HG03045 (cell line): ENCODE measurements around the gene EXOC2.
"Not testable (repeated sequence)": the region's sequence is repeated elsewhere in the genome, so short reads cannot be mapped to it uniquely, and the experiment has no call there.

Source experiments
- ATAC-seq: cut with Tn5 transposase; IDR thresholded peaks from one replicate; pipeline ENCODE4 v1.9.1; 2021; ENCODE audit warnings: mild to moderate bottlenecking, moderate library complexity; ENCODE audit not compliant: unreplicated experiment

The EXOC2 gene

DNA sequence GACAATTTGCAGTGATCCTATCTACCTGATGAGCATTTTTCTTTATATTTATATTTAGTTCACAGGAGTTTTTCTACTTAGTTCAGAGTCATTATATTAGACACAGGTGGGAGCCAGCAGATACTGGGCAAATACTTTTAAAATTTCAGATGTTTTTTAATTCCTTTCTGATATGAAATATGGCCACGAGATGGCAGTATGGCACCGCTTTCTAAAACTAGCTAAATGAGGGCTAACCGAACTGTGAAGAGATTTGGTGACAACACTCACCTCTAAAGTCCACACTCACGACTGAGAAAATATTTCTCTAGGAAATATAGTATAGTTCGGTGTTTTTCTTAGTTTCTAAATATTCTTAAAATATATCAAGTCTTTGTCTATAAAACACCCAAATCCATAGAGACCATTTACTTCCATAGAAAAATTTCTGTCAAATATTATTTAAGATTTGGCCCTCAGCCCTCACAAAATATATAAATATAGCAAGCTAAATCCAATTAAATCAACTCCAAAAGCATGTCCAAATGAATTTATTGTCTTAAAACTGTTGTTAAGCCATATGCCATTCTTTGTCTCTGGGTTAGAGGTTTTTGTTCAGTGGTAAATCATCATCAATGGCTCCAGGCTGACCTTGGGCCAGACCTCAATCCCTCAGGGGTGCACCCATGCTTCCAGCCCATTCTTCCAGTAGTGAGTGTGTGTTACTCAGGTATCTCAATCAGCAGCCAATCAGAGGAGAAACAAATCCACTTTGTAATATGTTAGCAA lies 99.6 kb downstream of the EXOC2 start:
- no peak for ATAC-seq

DNA sequence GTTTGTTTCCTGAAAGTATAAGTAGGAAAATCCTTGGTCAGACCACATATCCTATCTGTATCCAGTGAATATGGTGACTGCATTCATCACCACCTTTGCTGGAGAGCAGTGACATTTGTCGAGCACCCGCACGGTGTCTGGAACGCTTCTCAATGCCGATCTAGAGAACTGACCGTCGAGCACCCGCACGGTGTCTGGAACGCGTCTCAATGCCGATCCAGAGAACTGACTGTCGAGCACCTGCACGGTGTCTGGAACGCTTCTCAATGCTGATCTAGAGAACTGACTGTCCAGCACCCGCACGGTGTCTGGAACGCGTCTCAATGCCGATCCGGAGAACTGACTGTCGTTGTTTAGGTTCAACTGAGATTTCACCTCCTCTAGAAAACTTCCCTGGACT lies 103.8 kb downstream of the EXOC2 start:
- ATAC-seq = no peak

DNA sequence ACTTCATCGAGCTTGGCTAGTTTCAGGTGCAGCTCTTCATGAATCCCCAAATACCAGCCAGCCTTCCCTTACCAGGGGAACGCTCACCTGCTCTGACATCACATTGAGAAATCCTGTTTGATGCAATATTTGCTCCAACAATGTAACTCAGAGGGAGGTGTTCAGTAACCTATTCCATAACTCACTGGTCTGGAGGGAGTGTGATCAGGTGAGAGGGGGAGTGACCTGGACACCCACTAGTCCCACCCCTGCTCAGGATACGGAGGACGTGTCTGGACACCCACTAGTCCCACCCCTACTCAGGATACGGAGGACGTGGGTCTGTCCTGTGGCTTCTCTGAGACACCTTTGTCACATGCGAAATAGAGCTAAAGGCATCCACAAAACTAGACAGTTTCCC lies 106.4 kb downstream of the EXOC2 start:
- ATAC-seq = no peak

DNA sequence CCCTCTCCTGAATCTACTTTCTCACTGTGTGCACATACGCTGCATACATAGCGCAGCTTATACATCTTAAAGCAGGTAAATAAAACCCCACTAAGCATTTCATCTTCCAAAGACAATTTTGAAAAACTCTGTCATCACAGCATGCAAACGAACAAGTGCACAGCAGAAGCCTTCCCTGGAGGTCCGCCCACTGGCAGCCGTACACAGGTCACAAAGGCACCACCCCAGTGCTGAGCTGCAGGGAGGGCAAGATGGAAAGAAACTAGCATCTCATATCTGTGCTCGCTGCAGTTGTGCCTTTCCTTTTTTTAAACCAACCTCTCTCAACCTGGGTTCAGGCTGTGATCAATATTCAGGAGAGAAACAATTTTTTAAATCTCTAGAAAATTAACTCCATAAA lies 109.3 kb downstream of the EXOC2 start:
- ATAC-seq = no peak

DNA sequence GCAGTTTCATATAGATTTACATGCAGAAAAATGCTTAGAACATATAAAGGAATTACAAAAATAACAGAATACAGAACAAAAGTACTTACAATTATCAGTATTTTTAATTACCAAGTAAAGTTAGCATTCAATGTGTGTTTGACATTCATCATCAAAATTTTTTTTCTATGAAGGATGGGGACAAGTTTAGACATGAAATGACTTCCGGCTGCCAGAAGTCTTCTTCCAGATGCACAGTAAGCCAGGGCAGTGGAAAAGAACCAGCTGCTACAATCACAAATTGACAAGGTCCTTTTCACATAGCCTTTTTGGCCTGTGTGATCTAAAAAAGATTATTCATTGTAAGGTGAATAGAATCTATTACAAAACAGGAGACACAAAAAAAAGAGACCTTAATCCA lies 109.8 kb downstream of the EXOC2 start:
- ATAC-seq = no peak

DNA sequence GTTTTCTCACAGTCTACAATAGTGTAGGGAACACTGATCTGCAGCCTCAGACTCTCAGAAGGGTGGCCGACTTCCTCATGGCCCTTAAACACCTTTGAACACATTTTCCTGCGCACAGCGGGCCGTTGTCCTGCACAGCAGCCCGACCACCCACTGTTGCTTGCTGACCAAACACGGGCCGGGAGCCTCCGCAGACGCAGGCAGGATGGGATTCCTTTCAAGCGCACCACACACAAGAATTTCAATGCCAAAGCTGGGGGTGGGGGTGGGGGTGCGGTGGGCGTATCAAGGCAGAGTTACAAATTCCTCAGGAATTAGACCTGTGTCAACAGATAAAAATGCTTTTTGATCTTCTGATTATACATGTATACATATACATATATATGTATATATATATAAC lies 110.6 kb downstream of the EXOC2 start:
- no peak for ATAC-seq

DNA sequence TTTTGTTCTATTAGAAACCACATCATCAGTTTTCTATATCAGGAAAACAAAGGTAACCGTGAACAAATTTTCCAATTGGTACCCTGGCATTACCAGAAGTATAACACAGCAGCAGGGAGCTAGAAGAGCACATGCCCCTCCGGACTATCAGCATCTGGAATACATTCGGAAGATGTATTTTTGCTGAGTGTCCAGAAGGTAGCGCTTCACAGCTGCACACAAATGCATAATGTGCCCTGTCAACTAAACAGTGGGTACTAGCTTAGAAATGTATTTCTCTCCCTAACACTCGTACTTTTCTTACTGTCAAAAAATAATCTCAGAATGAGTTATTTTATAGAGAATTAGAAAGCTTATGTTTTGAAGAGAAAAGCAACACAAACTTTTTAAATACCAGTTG lies 113.6 kb downstream of the EXOC2 start:
- ATAC-seq = no peak

DNA sequence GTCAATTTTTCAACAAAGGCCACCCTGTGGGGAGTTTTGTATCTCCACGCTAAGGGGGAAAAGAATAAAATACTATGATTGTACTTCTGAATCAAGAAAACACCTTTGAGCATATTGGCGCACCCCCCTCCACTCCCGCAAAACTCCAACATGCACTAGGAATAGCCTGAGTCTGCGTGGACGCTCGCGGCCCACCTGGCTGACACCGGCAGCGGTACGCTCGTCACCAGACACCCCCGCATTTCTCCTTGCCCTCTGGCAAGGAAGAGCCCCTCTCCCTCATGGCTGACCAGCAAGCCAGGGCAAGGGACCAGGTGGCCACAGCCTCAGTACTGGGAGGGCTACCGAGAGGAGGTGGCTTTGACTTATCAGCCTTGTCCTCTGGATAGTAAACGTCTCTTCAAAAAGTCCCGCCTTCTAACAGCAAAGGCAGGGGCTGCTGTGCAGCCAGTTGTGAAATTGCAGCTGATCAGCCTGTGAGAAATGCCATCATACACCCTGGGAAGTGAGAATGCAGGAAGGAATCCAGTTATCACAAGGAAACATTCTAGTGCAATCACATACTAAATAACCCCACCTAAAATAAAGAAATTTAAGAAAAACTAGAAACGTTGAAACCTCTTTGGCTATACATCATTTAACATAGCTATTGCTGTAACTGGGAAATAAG lies 120.2 kb downstream of the EXOC2 start:
- no peak for ATAC-seq

DNA sequence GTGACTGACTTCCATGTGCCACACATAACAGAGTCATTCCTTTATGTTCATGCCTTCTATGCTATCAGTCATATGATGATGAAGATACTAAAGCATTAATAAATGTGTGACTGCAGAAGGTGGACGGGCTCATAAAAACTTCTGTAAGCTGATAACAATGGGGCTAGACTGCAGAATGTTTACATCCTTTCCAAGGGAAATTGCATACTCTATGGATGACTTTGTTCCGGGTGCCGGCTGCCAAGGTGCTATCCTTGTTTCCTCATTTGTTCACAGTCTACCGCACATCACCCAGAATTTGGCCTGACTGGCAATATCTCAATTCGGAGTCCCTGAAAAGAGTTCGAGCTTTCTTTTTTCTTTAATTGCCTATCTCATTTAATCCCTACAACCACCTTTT lies 121.0 kb downstream of the EXOC2 start:
- no peak for ATAC-seq

DNA sequence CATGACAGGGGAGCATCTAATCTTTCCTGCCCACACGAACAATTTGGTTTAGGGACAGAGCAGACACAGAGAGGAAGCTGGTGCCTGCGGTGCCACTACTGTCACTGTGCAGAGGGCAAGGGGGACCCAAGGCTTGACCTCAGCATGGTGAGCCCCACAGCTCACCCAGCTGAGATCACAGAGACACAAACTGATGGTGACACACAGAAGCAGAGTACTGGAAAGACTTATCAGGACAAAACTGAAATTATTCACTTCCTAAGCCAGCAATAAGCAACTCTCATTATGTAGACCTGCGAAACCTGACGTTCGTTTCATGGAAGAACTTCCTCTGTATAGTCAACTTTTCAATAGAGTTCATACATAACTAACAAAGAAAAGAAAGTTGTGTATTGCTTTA lies 122.1 kb downstream of the EXOC2 start:
- no peak for ATAC-seq

DNA sequence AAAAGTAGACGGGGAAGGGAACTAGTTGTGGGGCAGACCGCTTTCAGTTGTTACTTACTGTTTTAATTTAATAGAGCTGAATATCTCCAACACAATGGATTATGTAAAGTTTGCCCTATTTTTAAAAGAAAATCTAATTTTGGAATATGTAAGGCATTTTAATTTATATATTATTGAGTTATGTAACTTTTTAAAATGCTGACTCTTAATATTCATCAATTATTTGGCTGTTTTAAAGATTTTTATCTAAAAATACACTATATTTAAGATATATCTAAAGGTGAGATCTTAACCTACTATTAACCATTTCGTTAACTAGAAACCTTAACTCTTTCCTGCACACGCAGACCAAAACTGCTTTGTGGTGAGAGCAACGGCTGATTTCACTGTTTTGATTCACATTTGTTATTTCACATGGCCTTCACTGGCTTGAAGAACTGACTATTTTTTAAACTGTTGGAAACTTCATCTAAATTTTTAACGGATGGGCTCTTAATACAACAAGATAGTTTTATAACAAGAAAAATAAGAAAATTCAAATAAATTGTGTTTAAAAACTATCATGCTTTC lies 123.9 kb downstream of the EXOC2 start:
- no peak for ATAC-seq

DNA sequence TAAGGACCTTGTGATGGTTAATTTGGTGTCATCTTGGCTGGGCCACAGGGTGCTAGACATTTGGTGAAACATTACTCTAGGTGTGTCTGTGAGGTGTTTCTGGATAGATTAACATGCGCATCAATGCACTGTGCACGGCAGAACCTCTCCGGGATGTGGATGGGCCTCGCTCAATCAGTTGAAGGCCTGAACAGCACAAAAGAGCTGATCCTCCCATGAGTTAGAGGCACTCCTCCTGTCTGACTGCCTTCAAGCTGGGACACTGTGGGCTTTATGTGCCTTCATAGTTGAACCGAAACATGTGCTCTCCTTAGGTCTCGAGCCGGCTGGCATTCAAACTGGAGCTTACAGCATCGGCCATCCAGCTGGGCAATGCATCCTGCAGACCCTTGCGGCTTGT lies 124.9 kb downstream of the EXOC2 start:
- ATAC-seq = no peak

DNA sequence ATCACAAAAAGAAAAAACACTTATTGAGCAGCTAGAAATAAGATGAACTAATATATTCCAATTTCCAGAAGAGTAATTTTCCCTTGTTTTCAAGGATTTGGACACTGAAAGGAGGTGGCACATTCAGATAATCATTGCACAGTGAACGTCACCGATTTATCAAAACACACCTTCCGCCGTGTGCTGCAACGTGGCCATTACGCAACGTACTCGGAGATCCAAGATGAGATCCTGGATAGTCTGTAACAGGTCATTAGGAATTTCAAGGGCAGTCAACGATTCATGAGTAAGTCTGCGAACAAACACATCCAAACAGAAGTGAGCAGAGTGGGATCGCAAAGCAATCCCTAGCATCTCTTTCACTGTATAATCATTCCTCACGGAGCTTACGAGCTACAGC lies 129.1 kb downstream of the EXOC2 start:
- ATAC-seq = no peak

DNA sequence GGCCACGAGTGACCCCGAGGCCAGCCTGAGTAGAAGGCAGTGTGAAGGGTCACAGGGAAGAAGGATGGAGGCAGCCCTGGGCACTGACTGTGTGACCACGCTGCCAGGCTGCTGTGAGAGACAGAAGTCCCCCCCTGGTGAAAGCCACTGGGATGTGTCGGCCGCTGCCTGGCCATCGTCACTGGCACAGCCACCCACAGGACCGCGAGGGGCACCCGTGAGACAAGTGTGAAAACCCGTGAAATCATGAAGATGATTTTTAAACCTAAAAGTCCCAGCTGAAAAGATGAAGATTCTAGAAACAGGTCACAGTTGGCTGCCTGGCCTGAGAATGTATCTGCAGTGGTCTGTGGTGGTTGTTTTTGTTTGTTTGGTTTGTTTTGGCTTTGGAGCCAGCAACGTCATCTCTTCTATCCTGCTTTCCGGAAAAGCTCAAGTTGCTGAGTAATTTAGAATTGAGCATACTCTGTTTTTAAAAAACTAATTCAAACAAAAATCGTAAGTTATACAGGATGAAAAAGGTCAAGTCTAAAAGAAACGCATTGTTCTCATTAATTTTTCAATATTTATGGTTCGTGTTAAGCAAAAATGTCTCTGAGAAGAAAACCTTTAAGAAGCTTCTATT lies 130.8 kb downstream of the EXOC2 start:
- no peak for ATAC-seq

DNA sequence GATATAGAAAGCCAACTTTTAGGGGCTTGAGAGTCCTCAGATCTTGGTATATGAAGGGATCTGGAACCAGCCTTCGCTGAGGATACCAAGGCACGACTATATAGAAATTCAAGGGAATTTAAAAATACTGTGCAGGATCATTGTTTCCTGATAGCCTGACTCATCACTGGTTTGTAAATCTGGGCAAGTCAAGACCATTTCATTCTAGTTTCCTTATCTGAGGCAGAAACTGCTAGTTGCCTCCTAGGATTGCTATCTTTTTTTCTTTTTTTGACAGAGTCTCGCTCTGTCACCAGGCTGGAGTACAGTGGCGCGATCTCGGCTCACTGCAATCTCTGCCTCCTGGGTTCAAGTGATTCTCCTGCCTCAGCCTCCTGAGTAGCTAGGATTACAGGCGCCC lies 131.6 kb downstream of the EXOC2 start:
- ATAC-seq = not testable (repeated sequence)

DNA sequence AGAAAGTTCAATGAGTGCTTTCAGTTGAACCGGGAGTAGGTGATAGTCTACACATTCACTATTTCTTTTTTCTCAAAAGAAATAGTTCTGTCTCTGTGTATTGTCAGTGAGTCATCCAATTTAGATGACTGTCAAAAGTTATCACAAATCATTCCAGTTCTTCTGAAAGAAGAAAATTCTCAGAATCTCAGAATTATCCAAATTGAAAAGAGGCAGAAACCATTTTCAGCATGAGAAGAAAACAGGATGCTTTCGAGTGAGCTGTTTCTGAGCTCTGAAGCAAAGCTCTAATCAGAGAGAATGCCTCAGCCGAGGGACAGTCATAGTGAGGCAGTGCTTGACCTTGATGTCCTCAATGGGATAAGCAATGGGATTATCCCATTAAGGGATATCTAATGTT lies 134.0 kb downstream of the EXOC2 start:
- ATAC-seq = no peak

DNA sequence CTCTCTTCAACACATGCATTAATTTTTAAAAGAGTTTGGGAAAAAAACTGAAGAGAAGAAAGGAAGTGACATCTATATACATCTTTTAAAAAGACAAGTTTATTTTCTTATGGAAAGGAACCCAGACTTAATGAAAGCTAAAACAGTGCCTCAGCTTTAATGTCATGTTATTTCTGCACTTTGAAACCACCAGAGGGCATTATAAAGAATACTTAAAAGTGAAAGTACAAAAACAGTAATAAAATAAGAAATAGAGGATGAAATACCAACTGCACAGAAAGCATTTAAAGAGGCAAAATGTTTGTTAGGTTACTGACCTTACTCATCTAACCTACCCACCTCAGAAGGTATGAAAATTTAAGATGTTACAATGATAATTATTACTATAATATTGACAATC lies 134.8 kb downstream of the EXOC2 start:
- ATAC-seq = no peak

DNA sequence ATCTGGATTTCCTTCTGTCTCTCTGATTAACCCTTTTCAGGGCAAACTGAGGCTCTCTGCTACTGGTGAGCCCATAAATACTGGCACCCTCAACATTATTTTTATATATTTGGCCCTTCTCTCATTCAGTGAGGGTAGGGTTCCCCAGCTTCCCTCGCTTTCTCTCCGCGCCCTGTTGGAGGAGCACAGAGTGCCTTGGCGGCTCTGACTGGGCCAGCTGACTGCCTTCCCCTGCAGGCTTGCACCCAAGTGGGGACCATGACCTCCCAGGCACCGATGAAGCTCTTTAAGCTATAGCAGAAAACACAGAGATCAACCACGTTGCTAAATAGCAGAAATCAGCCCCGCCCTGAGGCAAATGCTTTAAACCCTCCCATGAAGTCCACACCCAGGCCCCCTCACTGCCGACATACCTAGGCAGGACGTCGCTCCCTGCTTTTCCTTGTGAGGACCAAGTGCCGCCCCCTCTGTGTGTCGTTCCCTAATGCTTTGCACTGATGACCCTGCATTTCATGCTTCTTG lies 141.0 kb downstream of the EXOC2 start:
- ATAC-seq = no peak

DNA sequence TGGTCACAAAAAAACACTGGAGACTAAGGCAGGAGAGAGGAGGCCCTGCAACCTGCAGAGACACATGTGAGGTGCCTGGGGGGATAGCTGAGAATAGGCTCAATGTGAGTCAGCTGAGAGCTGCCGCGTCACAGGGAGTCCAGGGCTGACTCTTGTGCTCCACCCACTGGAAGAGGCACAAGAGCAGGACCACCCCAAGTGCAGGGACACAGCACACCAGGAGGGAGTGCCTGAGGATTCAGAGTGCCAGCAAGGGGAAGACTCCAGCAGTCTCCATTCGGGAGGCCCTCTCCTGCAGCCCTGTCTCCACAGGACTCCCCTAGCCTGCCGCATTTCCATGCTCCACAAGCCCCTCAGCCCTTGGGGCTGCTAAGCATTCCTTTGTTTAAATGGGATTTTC lies 141.5 kb downstream of the EXOC2 start:
- no peak for ATAC-seq

DNA sequence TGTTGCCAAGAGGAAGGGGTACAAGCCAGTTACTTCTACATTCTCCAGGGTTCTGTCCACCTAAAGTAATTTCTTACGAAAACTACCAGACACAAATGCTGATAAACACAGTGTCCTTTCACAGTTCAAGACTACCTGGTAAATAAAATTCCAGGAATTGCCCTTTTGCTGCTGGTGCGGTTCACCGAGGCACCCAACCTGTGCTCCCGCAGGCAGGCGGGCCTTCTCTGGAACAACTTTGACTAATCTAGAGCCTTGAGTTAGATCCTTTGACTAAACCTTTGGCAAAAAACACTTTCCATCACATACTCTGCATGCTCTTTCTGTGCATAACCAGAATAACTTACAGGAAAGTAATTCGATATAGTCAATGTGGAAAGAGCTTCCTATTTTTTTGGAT lies 143.0 kb downstream of the EXOC2 start:
- no peak for ATAC-seq

DNA sequence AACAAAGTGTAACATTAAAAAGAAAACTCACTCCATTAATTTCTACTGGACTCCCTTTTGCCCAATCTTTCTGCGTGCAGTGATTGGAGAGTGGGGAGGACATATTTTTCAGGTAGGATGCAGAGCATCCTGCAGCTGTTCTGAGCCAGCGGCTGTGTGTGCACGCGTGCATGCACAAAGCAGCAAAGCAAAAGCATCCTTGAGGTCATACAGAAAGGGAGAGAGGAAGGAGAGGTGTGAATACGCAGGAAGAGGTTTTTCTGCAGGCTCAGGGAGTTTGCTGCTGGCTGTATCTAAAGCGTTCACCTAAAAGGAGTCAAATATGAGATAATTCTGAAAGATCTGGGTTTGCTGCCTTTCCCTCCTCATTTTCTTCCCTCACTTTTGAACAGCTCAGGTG lies 144.4 kb downstream of the EXOC2 start:
- ATAC-seq = no peak

DNA sequence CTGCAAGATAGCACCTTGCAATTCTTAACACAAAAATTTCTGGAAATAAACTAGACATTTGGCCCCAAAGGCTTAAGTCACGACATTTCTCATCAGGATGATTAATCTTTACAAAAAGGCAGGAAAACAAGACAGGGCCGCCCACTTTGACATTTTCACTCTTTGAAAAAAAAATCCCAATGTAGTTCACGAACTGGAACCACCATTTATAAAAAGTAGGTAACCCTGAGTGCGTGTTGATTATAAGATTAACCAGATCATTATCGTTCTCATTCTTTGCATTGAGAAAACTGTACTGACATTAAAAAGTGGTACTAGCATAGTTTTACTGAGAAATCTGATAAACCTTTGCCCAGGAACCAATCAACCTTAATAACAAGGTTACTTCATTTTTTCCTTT lies 144.8 kb downstream of the EXOC2 start:
- ATAC-seq = no peak
